Limb (tissue), 2 donors: Measurements from ENCODE around the gene PEMT.

Experiments
- DNase-seq, 2 donors: peaks; one replicate each; pipeline ENCODE4 v3.0.0-alpha.2; 2016; ENCODE audit errors: extremely low spot score in 2 of 2

The PEMT gene

DNA sequence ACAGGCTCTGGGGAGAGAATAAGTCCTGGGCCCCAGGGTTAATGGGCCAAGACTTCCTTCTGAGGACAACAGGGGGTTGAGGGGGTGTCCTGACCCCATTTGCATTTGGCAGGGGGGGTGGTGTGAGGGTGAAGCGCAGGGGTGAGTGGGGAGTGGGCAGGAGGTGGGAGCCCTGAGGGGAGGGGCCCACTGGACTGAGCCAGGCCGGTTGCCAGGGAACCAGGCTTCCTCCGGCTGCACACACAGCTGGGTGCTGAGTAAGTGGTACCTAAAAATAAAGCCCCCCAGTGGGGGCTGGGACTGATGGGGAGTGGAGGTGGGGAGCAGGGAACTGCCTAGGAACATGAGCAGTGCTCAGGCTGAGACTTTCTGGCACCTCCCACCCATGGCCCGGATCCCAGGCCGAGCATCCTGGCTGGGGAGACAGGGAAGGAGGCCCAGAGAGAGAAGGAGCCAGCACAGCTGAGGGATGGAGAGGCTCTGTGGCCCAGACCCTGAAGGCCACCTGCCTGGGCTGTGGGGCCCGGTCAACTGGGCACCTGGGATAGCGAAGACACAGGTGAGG, 87.9 kb downstream of the PEMT start:
- DNase-seq = peak in 1 of 2 donors; percentile 26

DNA sequence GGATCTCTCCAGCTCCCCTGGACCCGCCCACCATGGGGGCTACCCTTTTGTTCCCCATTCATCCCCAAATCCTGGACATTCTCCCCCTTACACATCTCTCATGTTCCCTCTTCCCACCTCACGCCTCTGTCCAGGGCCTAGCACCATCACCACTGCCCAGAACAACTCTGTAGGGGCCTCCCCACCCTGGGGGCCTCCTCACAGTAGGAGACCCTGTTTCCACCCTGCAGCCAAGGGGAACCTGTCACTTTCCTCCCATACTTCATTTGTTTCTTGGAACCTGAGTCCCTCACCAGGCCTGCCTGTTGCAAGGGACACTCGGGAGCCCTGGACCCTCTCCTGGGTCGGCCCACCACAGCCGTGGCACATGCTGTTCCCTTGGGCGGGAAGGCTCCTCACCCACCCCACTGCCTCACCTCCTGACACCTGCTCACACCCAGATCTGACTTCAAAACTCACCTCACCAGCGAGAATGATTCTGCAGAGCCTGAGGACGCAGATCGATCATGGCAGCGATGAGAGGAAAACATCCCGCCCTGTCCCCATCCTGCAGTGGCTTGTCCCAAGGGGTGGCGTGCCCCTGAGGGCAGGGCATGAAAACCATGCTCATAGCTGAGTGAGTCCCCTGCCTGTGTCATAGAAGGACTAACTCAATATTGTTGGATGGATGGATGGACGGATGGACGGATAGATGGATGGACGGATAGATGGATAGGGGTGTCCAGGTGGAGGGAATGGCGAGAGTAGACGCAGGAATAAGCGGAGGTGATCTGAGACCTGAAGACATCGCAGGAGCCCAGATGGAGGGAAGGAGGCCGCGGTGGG, 88.6 kb downstream of the PEMT start:
- DNase-seq = no peak

DNA sequence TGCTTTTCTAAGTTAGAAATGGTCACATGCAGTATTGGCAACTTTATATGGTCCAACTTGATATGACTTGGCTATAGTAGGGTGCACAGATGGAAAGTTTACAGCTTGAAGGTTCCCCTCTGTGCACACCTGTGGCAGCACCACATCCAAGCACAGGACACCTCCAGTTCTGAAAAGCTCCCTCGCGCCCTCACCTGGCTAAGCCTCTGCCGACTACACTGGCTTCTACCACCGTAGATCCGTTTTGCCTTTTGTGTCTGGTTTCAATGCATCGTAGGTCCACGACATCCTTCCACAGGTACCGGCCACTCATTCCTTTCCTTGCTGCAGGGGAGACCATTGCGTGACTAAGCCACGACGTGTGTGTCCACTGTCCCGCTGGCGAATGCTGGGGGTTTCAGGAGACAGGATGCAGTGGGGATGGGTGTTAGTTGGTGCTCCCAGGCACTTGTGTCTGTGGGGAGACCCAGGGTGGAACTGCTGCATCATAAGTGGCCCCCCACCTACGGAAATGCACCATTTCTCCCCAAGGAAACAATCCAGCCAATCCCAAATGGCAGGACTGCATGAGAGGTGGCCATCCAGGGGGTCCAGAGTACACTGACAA, 90.4 kb downstream of the PEMT start:
- DNase-seq = no peak

DNA sequence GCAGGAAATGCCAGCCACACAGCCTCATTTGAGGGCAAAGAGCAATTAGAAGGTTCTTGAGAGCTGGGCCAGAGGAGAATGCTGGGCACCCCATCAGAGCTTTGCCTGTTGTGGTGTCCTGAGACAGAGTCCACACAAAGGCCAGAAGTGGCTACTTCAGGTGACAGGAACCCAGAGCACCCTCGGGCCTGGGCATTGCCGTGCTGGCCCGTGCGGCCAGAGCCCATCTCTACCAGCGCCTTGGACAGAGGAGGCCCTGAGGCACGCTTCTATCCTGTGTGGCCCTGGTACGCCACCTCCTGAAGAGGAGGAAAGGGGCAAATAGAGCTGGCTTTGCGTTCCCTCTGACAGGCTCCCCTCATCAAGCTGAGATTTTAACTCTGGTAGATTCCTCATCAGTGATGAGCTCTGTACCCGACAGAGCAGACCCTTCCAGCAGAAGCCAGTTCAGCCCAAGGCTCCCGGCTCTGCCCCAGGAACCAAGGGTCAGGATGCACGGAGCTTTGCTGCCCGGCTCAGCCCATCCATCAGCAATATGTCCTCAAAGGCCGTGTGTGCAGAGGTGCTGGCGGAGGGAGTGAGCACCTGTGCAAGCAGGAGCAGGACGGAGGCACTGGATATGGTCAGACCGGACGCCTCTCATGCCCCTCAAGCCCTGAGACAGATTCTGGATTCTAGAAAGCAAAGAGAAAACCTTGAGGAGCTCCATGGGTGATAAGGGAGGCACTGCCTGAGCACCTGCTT, 91.9 kb downstream of the PEMT start:
- peak in 1 of 2 donors; percentile 21 for DNase-seq

DNA sequence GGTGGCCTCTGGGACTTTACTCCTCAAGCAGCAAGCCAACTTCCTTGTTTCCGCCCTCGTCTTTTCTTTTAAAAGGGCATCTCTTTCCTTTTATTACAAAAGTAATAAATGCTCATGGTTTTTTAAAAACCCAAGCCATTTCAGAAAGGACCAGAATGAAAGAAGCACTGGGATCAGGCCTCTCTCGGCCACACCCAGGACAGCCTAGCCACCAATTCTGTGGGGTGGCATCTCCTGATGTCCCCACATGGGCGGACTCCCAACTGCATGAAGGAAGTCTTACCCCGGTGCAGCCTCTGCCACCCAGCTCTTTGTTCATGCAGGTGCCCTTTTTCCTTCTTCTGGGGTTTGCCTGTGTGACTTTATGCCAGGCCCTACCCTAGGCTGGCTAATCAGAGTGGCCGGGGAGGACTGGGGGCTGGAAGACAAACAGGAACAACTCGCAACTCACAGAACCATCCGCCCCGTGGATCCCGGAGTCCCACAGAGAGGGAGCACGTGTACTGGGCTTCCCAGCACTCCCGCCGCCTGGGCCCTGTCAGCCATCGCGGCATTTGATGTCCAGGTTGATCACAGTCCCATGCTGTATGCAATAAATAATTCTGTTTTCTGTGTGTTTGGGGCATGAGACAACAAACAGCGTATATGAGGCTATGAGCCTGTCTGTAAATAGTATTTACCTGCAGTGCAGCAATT, 92.8 kb downstream of the PEMT start:
- DNase-seq = no peak

DNA sequence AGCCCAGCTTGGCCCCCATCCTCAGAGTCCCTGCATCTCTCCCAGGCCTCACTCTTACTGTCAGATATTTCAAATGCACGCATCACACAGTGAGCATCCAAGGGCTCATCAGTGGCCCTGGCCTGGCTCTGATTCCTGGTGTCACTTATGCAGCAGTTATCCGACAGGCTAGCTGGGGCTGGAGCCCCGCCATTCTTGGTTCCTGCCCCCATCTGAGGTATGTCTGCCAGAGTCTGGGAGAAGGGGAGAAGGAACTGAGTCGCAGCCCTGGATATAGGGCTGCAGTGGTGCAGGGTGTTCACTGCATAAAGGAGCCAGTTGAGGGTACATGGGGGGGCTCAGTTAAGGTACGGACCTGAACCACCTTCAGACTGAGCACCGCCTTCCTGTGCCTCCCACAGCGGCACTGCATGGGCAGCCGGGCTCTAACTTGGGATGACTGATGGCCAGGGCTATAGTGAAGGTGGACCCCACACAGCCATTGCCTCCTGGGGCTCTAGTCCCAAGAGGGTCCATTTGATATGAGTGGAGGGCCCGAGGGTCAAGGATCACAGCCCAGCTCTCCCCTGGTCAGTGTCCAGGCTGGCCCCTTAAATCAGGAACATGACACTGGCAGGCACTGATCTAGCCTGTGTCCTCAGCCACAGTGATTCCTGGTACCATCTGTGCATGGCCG, 93.5 kb downstream of the PEMT start:
- no peak for DNase-seq

DNA sequence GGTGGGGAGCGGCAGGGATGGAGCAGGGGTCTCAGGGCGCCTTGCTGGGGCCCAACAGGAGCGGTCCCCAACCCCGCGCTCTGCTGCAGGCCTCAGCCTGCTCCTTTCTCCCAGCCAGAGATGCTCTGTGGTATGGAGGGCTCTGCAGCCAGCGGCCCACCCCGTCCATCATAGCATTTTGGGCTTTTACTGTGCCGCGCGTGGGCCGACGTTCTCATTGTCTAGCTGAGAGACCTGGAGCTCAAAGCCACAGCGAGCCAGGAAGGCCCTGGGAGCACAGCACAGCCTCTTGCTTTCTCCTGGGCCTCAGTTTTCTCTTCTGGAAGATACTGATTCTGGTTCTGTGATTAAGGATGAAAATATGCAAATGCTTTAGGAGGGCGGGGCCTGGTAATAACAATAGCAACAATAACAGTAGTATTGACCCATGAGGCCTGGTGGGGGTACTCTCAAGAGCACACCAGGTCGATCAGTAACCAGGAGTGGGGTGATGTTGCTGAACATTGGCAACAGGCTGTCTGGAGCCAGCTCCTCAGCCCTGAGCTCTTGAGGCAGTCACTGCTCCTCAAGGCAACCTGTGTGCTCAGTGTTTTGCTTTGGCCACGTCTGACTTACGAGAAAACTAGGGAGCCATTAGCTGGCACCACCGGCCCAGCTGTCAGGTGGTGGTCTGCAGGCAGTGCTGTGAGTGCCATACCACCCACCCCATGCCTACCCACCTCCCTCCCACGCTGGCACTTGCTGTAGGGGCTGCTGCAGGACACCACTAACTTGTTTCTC, 94.3 kb downstream of the PEMT start:
- no peak for DNase-seq

DNA sequence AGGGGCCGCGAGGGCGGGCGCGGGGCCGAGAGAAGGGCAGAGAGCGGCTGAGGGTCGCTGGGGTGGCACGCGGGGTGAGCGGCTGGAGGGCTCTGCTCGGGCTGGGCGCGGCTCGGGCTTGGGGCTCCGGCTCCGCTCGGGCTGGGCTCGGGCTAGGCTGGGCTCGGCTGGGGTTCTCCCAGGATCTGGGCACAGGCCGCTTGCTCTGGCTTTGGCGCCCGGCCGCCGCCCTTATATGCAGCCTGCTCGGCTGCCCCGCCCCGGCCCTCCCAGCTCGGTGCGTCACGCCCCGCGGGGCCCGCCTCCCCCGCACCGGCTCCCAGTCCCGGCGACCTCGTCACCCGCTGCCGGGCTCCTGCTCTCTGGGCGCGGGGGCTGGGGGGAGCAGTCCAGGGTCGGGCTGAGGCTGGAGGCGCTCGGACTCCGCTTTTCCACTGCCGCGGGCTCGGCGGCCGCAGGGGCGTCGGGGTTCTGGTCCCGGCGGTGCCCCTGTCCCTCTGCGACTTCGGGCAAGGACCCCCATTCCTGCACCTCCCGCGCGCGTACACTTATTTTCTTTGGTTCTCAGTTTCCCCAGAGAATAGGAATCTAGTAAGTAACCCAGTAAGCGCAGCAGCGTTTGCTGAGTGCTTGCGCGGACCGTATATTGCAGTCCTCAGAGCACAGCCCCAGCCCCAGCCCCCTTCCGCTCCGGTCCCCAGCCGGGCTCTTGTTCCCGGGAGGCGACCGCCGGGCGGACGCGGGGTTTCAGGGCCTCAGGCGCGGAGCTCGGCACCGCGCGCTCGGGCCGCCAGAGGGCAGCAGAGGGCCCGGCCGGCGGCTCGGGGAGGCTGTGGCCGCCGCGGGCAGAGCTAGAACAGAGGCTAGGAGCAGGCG, 95.1 kb downstream of the PEMT start, which contains the start of gene RASD1:
TSS of gene RASD1 (minus strand) at position 207 of the 876 bp plus-strand sequence. CDS start 214 bp downstream, outside the sequence.
- DNase-seq = peak; percentile 80 to 90

DNA sequence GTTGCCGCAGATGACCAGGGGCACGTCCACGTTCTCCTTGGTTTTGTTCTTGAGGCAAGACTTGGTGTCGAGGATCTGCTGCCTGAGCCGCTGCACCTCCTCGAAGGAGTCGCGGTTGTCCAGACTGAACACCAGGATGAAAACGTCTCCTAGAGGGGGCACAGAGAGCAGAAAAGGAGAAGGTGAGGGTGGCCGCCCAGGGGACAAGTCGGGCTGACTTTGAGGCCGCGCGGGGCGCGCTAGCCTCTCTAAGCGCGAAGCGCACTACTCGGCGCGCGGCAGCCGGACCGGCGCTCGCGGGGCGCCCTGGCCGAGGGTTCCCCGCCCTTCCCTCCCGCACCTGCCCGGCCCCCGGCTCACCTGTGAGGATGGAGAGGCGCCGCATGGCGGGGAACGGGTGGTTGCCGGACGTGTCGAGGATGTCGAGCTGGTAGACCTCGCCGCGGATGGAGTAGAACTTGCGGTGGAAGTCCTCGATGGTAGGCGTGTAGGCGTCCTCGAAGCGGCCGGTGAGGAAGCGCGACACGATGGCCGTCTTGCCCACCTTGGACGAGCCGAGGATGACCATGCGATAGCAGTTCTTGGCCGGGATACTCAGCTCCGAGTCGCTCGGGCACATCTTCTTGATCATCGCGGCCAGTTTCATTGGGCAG, 95.8 kb downstream of the PEMT start:
- peak in 1 of 2 donors; percentile 58 for DNase-seq

DNA sequence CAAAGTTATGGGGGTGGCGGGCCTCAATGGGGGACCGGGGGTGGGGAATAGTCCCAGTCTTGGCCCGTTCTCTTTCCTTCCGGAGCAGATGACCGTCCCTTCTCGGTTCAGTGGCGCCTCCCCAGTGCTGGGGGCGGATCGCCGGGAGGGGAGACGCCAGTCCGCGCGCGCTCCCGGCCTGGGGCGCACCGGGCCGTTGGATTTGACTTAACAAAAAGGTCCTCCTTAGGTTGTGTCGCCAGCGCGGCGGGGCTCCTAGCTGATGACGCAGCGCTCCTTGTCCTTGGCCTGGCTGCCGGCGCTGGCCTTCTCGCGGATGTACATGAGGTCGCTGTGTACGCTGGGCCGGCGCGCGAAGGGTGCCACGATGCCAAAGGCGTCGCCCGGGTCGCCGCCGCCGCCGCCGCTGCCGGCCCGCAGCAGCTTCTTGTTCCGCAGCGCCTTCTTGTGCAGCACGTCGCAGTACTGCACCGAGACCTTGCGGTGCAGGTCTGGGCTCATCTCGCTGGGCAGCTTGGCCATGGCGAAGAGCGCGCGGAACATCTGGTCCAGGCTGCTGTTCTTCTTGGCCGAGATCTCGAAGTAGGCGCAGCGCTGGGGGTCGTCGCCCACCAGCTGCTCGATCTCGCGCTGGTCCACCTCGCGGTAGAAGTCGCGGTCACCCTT, 96.5 kb downstream of the PEMT start:
- peak in 1 of 2 donors; percentile 64 for DNase-seq

DNA sequence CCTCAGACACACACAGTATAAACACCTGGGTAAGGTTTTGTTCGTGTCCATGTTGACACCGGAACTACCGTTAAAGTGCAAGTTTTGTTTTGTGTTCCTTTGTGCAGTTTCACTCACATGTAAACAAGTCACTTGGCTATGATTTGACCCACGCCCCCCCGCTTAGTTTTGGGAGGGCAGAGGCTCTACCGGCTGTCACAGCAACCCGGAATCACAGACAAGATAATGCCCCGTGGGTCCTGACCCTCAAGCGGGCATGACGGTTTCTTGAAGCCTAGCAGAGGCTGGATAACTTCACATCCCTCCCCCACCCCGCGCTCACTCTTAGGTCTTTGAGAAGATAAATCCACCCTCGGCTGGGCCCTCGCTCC, 97.0 kb downstream of the PEMT start:
- no peak for DNase-seq

DNA sequence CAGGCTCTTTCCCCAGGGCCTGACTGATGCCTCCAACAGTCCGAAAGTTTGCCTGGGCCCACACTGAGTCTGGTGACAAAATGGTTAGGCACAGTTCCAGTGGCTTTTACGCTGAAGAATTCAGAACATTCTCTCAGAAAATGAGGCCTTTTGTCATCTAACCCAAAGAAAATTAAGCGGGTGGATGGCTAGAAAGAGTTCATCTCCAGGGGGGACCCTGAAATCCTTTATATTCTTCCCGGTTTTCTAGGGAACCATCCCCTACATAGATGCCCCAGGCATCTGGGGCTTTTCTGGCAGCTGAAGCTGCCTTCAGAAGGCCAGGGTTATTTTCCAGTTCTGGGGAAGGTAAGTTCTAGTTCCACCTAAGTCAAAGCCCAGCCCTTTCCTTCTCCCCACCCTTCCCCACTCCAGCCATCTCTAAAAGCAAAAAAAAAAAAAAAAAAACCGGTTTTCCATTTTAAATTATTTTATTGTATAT, 97.5 kb downstream of the PEMT start:
- DNase-seq = no peak

DNA sequence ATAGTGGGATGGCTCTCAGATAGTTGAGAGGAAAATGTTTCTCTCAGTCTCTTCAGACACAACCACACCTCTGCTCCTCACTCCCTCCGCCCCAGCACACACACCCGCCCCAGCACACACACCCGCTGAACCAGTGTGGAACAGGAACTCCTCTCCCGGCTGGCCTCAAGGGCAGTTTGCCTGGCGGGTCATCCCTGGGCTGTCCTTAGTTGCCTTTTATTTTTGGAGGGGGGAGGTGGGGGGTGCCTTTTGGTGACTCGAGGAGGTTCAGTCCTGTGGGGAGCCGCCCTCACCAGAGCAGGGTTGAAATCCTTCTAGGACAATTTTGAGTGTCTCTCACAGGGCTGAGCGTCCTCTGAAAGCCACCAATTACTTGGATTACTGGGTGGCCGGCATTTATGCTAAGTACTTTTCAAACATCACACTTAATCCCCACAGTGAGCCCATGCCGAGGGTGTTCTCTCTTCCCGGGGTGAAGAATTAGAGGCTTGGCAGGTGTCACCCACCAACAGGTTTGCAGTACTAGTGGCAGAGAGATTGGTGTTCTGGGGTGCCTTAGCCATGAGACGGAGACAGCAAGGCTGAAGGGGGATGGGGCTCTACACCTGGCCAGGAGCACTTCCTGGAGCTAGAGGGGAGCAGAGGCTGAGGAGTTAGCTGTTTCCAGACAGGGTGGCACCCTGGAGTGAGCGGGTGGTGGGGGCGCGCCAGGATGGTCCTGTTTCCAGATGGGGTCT, 98.1 kb downstream of the PEMT start:
- DNase-seq = peak in 1 of 2 donors; percentile 33

DNA sequence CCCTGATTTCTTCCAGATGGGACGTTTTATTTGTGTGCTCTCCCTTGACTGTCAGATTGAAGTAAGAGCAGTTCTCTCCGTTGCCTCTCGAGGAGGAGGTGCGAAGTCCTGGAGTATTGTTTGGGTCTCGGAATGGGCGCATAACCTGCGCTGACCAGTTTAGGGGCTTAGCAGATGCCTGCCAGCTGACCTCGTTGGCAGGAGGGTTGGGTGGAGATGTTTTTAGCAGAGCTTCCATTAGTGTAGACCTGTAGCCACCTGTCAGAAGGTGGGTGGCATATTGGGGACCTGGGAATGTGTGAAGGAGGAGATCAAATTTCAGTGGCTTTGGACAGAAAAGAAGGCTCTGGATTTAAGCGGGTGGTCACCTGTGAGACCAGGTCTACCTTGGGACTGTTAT, 98.9 kb downstream of the PEMT start:
- DNase-seq = no peak

DNA sequence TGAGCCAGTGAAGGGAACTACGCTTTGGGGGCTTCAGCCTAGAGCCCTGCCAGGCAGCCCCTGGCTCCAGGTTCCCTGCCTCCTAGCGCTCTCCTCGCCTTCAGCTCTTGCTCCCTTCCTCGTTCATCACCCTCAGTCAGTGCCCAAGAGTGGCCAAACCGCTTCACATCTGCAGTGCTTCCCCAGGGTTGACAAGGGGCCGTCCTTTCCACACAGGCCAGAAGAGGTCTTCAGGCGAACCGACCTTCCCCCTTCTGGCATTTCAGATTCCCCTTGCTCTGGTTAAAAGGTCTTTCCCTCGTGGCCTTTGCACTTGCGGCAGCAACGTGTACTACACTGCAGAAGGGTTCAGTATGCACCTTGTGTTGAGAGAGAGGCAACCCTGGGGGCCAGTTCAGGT, 99.4 kb downstream of the PEMT start:
- DNase-seq = no peak

DNA sequence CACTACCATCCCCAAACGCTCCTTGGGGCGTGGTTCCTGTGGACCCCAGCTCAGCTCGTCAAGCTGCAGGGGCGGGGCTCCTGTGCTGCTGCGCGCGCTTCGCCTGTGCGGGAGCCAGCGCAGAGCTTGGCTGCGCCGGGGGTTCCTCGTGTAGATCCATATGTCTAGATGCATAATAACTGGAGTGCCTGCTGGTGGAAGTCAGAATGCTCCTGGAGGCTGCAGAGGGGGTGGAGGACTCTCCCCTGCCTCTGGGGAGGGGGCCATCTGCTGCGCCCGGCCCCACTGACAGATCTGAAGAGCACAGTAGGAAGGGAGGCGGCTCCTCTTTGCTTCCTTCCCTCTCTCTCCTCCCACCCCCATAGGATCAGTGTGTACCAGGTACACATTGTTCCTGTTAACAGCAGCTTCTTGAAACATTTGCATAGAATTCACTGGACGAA, 99.9 kb downstream of the PEMT start:
- no peak for DNase-seq

DNA sequence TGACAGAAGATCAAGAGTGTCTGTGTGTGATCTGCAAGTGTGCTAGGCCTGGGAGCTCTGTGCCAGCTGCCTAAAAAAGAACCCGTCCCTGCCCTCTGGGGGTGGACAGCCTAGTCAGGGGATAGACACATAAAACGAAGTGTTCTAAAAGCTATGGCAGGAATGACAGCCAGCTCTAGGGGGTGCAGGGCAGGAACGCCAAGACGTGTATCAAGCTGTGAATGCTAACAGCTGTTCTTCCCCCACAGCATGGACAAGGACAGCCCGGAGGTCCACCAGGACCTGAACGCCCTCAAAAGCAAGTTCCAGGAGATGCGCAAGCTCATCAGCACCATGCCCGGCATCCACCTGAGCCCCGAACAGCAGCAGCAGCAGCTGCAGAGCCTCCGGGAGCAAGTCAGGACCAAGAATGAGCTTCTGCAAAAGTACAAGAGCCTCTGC, 100.5 kb downstream of the PEMT start:
- DNase-seq = no peak
